ENCODE data around the gene CRYL1.

- TF ChIP-seq CTCF (conservative IDR thresholded peaks at IDR 0.05; ENCODE audit: low read depth, low read length) (no peak), EZH2 (IDR thresholded peaks at IDR 0.05; ENCODE audit: borderline replicate concordance, low read depth, low read length, poor library complexity, severe bottlenecking) (no peak)
Measured at GRCh38 chr13:20392530-20392929, 133.1 kb downstream of the CRYL1 start.

Measured in A673 (cell line).